ENCODE data around the gene LRMDA. TPM values are rescaled to one million over a fixed set of nuclear protein-coding genes. Genes with fewer than 3 reads are reported as not detected.

LRMDA gene
- total RNA-seq, 4 donors from 2014 or later = 2.2 to 7.8 (median 4.5) TPM

DNA sequence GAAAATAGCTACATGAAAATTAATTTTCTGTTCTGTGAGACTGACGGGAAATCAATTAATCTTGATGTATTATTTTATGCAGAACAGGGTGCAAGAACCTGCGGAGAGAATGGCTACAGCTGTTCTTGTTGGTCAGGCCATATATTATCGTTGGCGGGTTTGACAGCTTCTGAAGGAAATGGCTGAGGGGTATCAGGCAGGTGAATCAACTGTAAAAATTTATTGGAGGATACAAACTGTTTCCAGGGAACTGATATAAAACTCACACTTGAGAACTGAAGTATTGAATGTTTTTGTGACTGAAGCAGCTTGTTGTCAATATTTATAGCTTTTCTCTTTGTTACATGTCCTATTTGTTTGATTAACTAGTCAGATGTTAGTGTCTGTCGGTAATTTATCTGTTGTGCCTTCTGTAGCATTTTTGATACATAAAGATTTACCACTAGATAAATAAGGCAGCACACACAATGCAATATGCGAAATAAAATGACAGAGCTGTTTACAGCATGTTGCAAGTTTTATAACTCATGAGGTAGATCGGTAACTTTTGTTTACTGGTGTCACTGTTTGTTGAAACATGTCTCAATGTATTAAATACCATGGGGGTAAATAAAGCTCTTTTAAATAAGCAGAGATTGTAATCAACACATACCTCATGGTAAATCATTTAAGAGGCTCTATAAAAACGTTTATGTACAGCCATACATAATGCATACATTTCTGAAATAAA, 308.2 kb downstream of the LRMDA start:
- Histone ChIP-seq H3K9me3 (no peaks in the 10 kb centered on the region), H3K4me3 (no peak overlapping the region), H3K27ac (no peak overlapping the region), H3K27me3 (no peaks in the 10 kb centered on the region), H3K36me3 (no peaks in the 10 kb centered on the region), H3K4me1 (no peaks in the 10 kb centered on the region)
- WGBS, 2 donors (ENCODE audit: low coverage in 1 of 2) = 48 to 59% methylated on average over 7 to 8 of the region's 8 CpGs
- no peak for DNase-seq
- intact Hi-C loops (cut with DNase I; ENCODE audit: low total_unique reads) = no loop called here
- in situ Hi-C loops (cut with MboI; ENCODE audit: low pct_ligation_motif_present in 1 of 4, low pct_unique_long_range_greater_than_20kb in 1 of 4, low sequenced_read_pairs in 3 of 4) = no loop called here
- no peak for TF ChIP-seq EP300 (IDR thresholded peaks at IDR 0.05; ENCODE audit: low read depth)
- TF ChIP-seq, protein P1, sequence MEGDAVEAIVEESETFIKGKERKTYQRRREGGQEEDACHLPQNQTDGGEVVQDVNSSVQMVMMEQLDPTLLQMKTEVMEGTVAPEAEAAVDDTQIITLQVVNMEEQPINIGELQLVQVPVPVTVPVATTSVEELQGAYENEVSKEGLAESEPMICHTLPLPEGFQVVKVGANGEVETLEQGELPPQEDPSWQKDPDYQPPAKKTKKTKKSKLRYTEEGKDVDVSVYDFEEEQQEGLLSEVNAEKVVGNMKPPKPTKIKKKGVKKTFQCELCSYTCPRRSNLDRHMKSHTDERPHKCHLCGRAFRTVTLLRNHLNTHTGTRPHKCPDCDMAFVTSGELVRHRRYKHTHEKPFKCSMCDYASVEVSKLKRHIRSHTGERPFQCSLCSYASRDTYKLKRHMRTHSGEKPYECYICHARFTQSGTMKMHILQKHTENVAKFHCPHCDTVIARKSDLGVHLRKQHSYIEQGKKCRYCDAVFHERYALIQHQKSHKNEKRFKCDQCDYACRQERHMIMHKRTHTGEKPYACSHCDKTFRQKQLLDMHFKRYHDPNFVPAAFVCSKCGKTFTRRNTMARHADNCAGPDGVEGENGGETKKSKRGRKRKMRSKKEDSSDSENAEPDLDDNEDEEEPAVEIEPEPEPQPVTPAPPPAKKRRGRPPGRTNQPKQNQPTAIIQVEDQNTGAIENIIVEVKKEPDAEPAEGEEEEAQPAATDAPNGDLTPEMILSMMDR (IDR thresholded peaks at IDR 0.05) = no peak
- no peak for TF ChIP-seq POLR2AphosphoS5 (IDR thresholded peaks at IDR 0.05)
- TF ChIP-seq POLR2A (IDR thresholded peaks at IDR 0.05) = no peak

DNA sequence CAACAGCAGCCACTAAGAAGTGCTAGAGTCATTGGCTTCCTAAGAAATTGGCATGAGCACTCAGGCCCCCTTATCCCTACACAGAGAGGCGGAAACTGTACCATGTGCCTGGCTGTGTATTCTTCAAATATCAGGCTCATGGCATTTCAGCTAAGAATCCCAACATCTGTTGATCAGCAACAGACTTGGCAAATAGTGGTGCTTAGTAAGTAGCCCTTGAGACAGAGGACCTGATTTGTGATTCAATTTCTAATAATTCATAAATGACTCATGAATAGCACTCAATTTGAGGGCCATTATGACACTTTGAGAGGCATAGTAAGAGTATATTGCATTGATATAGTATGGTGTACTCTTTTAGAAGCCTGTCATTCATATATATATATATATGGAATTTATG, 309.1 kb downstream of the LRMDA start:
- WGBS, 2 donors (ENCODE audit: low coverage in 1 of 2) = 75% methylated on average over 1 of the region's 1 CpG; no CpG with 5 or more reads in 1 of the 2 donors

DNA sequence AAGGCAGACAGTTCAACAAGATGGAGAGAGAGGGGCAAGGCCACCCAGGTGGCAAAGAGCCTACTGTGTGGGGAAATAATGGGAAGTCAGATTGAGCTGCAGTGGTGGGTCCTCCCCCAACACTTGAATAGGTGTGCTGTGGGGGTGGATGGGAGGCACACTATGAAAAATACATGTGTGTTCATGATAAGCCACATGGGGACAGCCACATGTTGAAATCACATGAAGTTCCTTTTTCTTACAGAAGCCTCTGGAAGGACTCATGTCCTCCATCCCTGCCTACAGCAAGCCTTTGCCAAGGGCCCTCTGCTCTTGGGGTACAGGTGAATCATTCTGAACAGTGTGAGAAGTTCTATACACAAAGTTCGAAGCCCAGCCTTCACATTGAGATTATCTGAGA, 310.9 kb downstream of the LRMDA start:
- Histone ChIP-seq H3K36me3 (no peaks in the 10 kb centered on the region), H3K27ac (no peak overlapping the region), H3K4me3 (no peak overlapping the region), H3K27me3 (no peaks in the 10 kb centered on the region), H3K4me1 (no peaks in the 10 kb centered on the region), H3K9me3 (no peaks in the 10 kb centered on the region)
- TF ChIP-seq POLR2A (IDR thresholded peaks at IDR 0.05) (no peak), EP300 (IDR thresholded peaks at IDR 0.05; ENCODE audit: low read depth) (no peak), POLR2AphosphoS5 (IDR thresholded peaks at IDR 0.05) (no peak)
- TF ChIP-seq, protein P1 (IDR thresholded peaks at IDR 0.05) = no peak
- 93% methylated on average over 1 of the region's 1 CpG; no CpG with 5 or more reads in 1 of the 2 donors for WGBS, 2 donors (ENCODE audit: low coverage in 1 of 2)
- intact Hi-C loops (cut with DNase I; ENCODE audit: low total_unique reads) (no loop called here), in situ Hi-C loops (cut with MboI; ENCODE audit: low pct_ligation_motif_present in 1 of 4, low pct_unique_long_range_greater_than_20kb in 1 of 4, low sequenced_read_pairs in 3 of 4) (no loop called here)
- DNase-seq = no peak

More for the DNA sequence above, 309.1 kb downstream of the LRMDA start:
- in situ Hi-C loops (cut with MboI; ENCODE audit: low pct_ligation_motif_present in 1 of 4, low pct_unique_long_range_greater_than_20kb in 1 of 4, low sequenced_read_pairs in 3 of 4) = no loop called here
- no peaks in the 10 kb centered on the region for H3K36me3 ChIP-seq
- DNase-seq = no peak
- TF ChIP-seq POLR2A (IDR thresholded peaks at IDR 0.05) (no peak), POLR2AphosphoS5 (IDR thresholded peaks at IDR 0.05) (no peak), EP300 (IDR thresholded peaks at IDR 0.05; ENCODE audit: low read depth) (no peak)
- TF ChIP-seq, protein P1 (IDR thresholded peaks at IDR 0.05) = no peak
- H3K27me3 ChIP-seq = no peaks in the 10 kb centered on the region
- H3K9me3 ChIP-seq = no peaks in the 10 kb centered on the region
- H3K4me1 ChIP-seq = no peaks in the 10 kb centered on the region
- intact Hi-C loops (cut with DNase I; ENCODE audit: low total_unique reads) = no loop called here
- H3K4me3 ChIP-seq = no peak overlapping the region
- no peak overlapping the region for H3K27ac ChIP-seq

DNA sequence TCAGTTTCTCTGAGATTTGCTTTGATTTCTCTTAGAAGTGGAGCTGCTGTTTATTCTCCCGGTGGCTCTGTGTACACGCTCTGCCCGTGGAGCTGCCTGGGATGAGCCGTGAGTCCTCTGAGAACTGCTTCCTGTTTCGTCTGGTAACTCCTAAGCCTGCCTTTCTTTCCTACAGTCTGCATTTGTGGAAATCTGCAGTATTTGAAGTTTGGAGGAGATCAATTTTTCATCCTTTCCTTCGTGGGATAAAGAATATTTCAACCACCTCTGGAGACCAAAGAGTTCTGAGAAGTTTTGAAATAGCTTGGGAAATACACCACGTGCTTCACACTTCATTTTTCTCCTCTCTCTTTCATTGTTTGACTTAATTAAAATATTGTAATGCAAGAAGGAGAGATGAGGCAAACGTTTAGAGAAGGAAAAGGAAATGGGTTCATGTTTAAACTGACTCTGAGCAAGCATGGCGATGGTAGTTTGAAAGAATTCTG, 311.9 kb downstream of the LRMDA start:
- no peak for TF ChIP-seq POLR2A (IDR thresholded peaks at IDR 0.05)
- no peak for TF ChIP-seq EP300 (IDR thresholded peaks at IDR 0.05; ENCODE audit: low read depth)
- no peak for TF ChIP-seq POLR2AphosphoS5 (IDR thresholded peaks at IDR 0.05)
- TF ChIP-seq, protein P1 (IDR thresholded peaks at IDR 0.05) = no peak
- intact Hi-C loops (cut with DNase I; ENCODE audit: low total_unique reads) = no loop called here
- no peak for DNase-seq
- H3K27me3 ChIP-seq = no peaks in the 10 kb centered on the region
- no peaks in the 10 kb centered on the region for H3K4me1 ChIP-seq
- H3K27ac ChIP-seq = no peak overlapping the region
- no peaks in the 10 kb centered on the region for H3K9me3 ChIP-seq
- H3K4me3 ChIP-seq = no peak overlapping the region
- in situ Hi-C loops (cut with MboI; ENCODE audit: low pct_ligation_motif_present in 1 of 4, low pct_unique_long_range_greater_than_20kb in 1 of 4, low sequenced_read_pairs in 3 of 4) = no loop called here
- H3K36me3 ChIP-seq = no peaks in the 10 kb centered on the region
- 42 to 64% methylated on average over 6 to 9 of the region's 9 CpGs for WGBS, 2 donors (ENCODE audit: low coverage in 1 of 2)

Data from transverse colon (tissue), 4 donors.